ENCODE data around the gene SLC49A3. TPM values are rescaled to one million over a fixed set of nuclear protein-coding genes. Genes with fewer than 3 reads are reported as not detected.

Gene SLC49A3
- total and polyA plus RNA-seq, 2 of the 4 experiments (the other 2 are of a cell fraction): under 0.01 to 0.32 TPM

DNA sequence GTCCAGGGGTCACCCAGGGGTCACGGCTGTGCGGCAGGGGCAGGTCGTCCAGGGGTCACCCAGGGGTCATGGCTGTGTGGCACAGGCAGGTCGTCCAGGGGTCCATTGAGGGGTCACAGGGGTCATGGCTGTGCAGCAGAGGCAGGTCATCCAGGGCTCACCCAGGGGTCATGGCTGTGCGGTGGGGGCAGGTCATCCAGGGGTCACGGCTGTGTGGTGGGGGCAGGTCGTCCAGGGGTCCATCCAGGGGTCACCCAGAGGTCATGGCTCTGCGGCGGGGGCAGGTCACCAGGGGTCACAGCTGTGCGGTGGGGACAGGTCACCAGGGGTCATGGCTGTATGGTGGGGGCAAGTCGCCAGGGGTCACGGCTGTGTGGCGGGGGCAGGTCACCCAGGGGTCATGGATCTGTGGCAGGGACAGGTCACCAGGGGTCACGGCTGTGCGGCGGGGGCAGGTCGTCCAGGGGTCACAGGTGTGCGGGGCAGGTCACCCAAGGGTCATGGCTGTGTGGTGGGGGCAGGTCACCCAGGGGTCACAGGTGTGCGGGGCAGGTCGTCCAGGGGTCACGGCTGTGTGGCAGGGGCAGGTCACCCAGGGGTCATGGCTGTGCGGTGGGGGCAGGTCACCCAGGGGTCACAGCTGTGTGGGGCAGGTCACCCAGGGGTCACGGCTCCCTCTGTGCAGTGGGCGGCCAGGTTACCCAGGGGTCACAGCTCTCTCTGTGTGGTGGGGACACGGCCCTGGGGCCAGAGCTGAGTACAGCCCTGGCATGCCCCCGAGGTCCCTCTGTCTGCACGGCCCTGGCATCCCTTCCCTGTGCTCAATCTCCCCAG lies 30.9 kb downstream of the SLC49A3 start:
- no peak overlapping the region for H3K27ac ChIP-seq (ENCODE audit: insufficient read depth, low read length)
- H3K14ac ChIP-seq (replicated peaks; ENCODE audit: low read depth, low read length): no peak overlapping the region
- no peak overlapping the region for H4K5ac ChIP-seq (ENCODE audit: low read depth, low read length)
- no peak overlapping the region for H3K56ac ChIP-seq (ENCODE audit: extremely low read depth, insufficient read depth, low read length)
- H3K4me2 ChIP-seq (ENCODE audit: low read depth, low read length): no peak overlapping the region
- BruUV-seq (replicated peaks): no TSS peak
- POLR2A ChIA-PET (ENCODE audit: unreplicated experiment): no interaction called here
- H3K18ac ChIP-seq (ENCODE audit: low read depth, low read length): no peak overlapping the region
- H2BK20ac ChIP-seq (ENCODE audit: low read depth, low read length): no peak overlapping the region
- no peak overlapping the region for H3K4ac ChIP-seq (ENCODE audit: low read depth, low read length)
- H3K9ac ChIP-seq (ENCODE audit: low read depth, low read length): no peak overlapping the region
- no peaks in the 10 kb centered on the region for H4K20me1 ChIP-seq (ENCODE audit: insufficient read depth, low read length)
- CTCF ChIA-PET: no interaction called here
- no peak overlapping the region for H2BK5ac ChIP-seq (ENCODE audit: low read depth, low read length, poor library complexity, severe bottlenecking)
- H3K23ac ChIP-seq (ENCODE audit: low read depth, low read length): no peak overlapping the region
- no peak overlapping the region for H3K4me3 ChIP-seq (ENCODE audit: insufficient read depth, low read depth, low read length)
- H3K9me1 ChIP-seq (ENCODE audit: insufficient read depth, low read length): no peaks in the 10 kb centered on the region
- TF ChIP-seq POLR2A (IDR thresholded peaks at IDR 0.05; ENCODE audit: low read depth, low read length) (no peak), SMC3 (IDR thresholded peaks at IDR 0.05; ENCODE audit: low read depth, low read length) (no peak), RFX5 (IDR thresholded peaks at IDR 0.05; ENCODE audit: low read depth, low read length) (no peak), CEBPB (IDR thresholded peaks at IDR 0.05; ENCODE audit: low read depth, low read length) (no peak), FOS (IDR thresholded peaks at IDR 0.05; ENCODE audit: low read depth, low read length) (no peak), MXI1 (IDR thresholded peaks at IDR 0.05; ENCODE audit: borderline replicate concordance, low read depth, low read length) (no peak), MAFK (IDR thresholded peaks at IDR 0.05; ENCODE audit: low read depth, low read length) (no peak), RAD21 (IDR thresholded peaks at IDR 0.05; ENCODE audit: low read length) (no peak), RCOR1 (IDR thresholded peaks at IDR 0.05; ENCODE audit: insufficient replicate concordance, low read length) (no peak), CHD1 (IDR thresholded peaks at IDR 0.05; ENCODE audit: low read depth, low read length) (no peak)
- TF ChIP-seq, protein P1, sequence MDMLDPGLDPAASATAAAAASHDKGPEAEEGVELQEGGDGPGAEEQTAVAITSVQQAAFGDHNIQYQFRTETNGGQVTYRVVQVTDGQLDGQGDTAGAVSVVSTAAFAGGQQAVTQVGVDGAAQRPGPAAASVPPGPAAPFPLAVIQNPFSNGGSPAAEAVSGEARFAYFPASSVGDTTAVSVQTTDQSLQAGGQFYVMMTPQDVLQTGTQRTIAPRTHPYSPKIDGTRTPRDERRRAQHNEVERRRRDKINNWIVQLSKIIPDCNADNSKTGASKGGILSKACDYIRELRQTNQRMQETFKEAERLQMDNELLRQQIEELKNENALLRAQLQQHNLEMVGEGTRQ (IDR thresholded peaks at IDR 0.05; ENCODE audit: low read depth, low read length): no peak
- TF ChIP-seq, protein P2, sequence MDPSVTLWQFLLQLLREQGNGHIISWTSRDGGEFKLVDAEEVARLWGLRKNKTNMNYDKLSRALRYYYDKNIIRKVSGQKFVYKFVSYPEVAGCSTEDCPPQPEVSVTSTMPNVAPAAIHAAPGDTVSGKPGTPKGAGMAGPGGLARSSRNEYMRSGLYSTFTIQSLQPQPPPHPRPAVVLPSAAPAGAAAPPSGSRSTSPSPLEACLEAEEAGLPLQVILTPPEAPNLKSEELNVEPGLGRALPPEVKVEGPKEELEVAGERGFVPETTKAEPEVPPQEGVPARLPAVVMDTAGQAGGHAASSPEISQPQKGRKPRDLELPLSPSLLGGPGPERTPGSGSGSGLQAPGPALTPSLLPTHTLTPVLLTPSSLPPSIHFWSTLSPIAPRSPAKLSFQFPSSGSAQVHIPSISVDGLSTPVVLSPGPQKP (IDR thresholded peaks at IDR 0.05; ENCODE audit: borderline replicate concordance, low read depth, low read length): no peak
- H2AK5ac ChIP-seq (ENCODE audit: low read depth, low read length): no peak overlapping the region
- no peak overlapping the region for H4K91ac ChIP-seq (ENCODE audit: insufficient read depth, low read depth, low read length)
- H4K8ac ChIP-seq (ENCODE audit: low read depth in 2 of 2, low read length in 2 of 2): no peak overlapping the region
- 72% methylated on average over 13 of the region's 27 CpGs; no CpG with 5 or more reads in 1 of the 2 experiments for WGBS, 2 experiments (ENCODE audit: extremely low coverage in 2 of 2, insufficient read length in 1 of 2)
- no peak overlapping the region for H2AFZ ChIP-seq (replicated peaks; ENCODE audit: low read length, poor library complexity)
- no peaks in the 10 kb centered on the region for H3K36me3 ChIP-seq (ENCODE audit: control insufficient read depth, insufficient read depth, low read length)
- H3K27me3 ChIP-seq (ENCODE audit: control insufficient read depth, insufficient read depth, low read length): no peaks in the 10 kb centered on the region; the same call in 1 of the 2 replicates
- H3K79me1 ChIP-seq (ENCODE audit: low read depth in 1 of 2, low read length in 2 of 2): no peaks in the 10 kb centered on the region
- DNase-seq (no peak), ATAC-seq (ENCODE audit: low read depth) (no peak)
- H2AK9ac ChIP-seq (replicated peaks; ENCODE audit: low read depth, low read length, poor library complexity): no peak overlapping the region
- H2BK120ac ChIP-seq (ENCODE audit: low read depth, low read length): no peak overlapping the region
- in situ Hi-C loops (cut with MboI; ENCODE audit: low sequenced_read_pairs) (no loop called here), intact Hi-C loops (cut with micrococcal nuclease) (no loop called here), dilution Hi-C loops (cut with HindIII; ENCODE audit: low sequenced_read_pairs, unreplicated experiment) (no loop called here)
- H2BK15ac ChIP-seq (ENCODE audit: low read depth, low read length): no peak overlapping the region
- peaks cover 18% of the 10 kb centered on the region for H3K9me3 ChIP-seq (ENCODE audit: control insufficient read depth, insufficient read depth, low read length)
- no peaks in the 10 kb centered on the region for H3K4me1 ChIP-seq (ENCODE audit: control insufficient read depth, insufficient read depth, low read length)
